Fibroblast of the conjunctiva (primary cell): ENCODE results near the gene THOC3.
"Not testable (repeated sequence)": the region's sequence is repeated elsewhere in the genome, so short reads cannot be mapped to it uniquely, and the experiment has no call there.

ENCODE experiments used
- DNase-seq: peaks from one replicate; pipeline ENCODE4 v3.0.0-alpha.2; 2010; ENCODE audit warnings: low read depth

The THOC3 gene

GRCh38 chr5:175938489-175938888, 29.6 kb downstream of the THOC3 start:
- not testable (repeated sequence) for DNase-seq

- DNase-seq: not testable (repeated sequence)
Measured at GRCh38 chr5:175928752-175929151, 39.4 kb downstream of the THOC3 start.

- not testable (repeated sequence) for DNase-seq
Measured at GRCh38 chr5:175925106-175925505, 43.0 kb downstream of the THOC3 start.

- peak; percentile 85 for DNase-seq
Measured at GRCh38 chr5:175922192-175922885, 45.8 kb downstream of the THOC3 start.

- no peak for DNase-seq
Measured at GRCh38 chr5:175921061-175921730, 46.9 kb downstream of the THOC3 start.

- no peak for DNase-seq
Measured at GRCh38 chr5:175920231-175920811, 47.8 kb downstream of the THOC3 start.

GRCh38 chr5:175915066-175916037, 52.8 kb downstream of the THOC3 start:
- DNase-seq: not testable (repeated sequence)

- not testable (repeated sequence) for DNase-seq
Measured at GRCh38 chr5:175913835-175914672, 54.1 kb downstream of the THOC3 start.

GRCh38 chr5:175910072-175910471, 58.0 kb downstream of the THOC3 start:
- DNase-seq: not testable (repeated sequence)
